LoVo (cell line): ENCODE results near the gene BRD9.
"Not testable (repeated sequence)": the region's sequence is repeated elsewhere in the genome, so short reads cannot be mapped to it uniquely, and the experiment has no call there.

Experiments used
- DNase-seq: peaks from one replicate; pipeline ENCODE4 v3.0.0-alpha.2; 2016; ENCODE audit warnings: low spot score

BRD9 gene

DNA sequence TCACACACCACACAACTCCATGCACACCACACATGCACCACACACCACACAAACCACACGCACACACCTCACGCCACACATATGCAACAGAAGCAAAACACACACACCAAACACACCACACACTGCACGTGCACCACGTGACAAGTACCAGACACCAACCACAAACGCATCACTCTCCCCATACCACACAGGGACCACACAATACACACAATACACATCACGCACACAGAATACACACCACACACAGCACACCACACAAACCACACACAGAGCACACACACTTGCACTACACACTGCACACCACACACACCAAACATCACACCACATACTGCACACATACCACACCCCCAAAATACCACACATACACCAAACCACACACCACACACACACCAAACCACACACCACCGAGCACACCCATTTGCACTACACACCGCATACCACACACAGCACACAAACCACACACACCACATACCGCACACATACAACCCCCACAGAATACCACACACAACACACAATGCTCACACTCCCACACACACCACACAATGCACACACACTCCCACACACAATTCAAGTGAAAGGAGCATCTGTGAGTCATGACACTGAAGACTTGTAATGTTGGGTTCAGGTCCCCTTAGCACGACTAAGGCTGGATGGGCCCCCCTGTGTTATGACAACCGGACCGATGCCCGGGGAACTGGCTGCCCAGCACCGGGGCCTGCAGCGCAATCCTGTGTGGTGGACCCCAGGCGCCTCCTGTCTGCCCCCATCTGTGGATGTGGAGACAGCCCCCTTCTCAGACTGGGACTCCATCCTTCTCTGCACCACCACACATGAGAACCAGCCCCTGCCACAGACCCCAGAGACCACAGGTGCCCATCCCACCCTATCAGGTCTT is 35.8 kb downstream of the BRD9 start:
- no peak for DNase-seq

- no peak for DNase-seq
Observed at GRCh38 chr5:855771-856530, 36.6 kb downstream of the BRD9 start.

GRCh38 chr5:854966-855743 is 37.4 kb downstream of the BRD9 start:
- DNase-seq: no peak

DNA sequence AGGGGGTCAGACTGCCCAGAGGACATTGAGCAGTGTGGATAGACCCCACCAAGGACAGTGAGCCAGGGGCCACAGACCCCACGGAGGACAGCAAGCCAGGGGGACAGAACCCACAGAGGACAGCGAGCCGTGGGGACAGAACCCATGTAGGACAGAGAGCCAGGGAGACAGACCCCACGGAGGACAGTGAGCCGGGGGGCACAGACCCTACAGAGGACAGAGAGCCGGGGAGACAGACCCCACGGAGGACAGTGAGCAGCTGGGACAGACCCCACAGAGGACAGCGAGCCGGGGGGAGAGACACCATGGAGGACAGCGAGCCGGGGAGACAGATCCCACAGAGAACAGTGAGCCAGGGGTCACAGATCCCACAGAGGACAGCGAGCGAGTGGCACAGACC is 38.4 kb downstream of the BRD9 start:
- DNase-seq: no peak

GRCh38 chr5:853416-854090 is 39.0 kb downstream of the BRD9 start:
- not testable (repeated sequence) for DNase-seq

- DNase-seq: no peak
Observed at GRCh38 chr5:852431-853401, 39.9 kb downstream of the BRD9 start.

DNA sequence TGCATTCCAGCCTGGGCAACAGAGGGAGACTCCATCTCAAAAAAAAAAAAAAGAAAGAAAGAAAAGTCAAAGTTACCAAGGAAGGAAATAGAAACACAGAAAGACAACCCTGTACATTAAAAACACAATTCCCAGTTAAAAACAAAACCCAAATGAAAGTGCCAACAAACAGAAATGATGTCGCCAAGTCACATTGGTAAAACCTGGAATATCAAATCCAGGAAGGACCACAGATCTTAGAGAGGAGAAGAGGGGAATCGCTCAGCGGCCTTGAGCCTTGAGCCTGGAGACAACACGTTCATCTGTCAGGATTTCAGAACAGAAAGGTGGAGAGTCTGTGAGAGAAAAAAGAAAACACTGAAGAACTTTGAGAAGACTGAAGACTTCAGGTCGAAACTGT is 40.6 kb downstream of the BRD9 start:
- DNase-seq: no peak

DNA sequence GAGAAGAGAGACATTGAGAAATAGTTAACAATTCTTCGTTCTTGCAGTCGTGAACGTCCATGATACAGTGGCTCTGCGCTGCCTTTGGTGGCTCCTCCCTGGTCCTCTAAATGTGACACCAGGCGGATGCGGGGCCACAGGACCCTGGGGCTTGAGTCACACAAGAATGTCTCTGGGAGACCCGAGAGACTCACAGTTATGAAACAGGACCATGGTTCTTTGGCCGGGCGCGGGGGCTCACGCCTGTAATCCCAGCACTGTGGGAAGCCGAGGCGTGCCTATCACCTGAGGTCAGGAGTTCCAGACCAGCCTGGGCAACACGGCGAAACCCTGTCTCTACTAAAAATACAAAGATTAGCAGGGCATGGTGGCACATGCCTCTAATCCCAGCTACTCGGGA is 41.0 kb downstream of the BRD9 start:
- no peak for DNase-seq

- DNase-seq: no peak
Observed at GRCh38 chr5:851076-851475, 41.5 kb downstream of the BRD9 start.

DNA sequence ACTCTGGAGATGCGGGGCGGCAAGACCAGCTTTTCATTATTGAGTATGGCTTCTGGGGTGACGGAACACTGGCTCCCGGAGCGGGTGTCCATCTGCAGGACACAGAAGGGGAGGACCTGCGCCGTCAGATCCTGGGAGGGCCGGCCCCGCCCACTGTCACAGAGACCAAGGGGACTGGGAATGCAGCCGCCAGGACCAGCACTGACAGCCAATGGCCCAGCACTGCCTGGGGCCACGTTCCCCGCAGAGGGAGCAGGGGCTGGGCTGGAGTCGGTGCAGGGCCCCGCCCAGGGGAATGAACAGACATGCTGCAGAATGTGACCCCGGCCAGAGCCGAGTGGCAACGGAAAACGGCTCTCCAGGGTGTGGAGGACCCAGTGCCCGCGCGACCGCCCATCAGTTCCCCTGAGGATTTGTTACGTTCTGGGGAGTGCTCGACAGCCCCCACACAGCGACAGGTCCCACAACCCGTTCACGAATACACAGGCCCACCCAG is 42.0 kb downstream of the BRD9 start, which contains the start of gene ZDHHC11:
ZDHHC11 (minus strand) TSS at position 476 of the 496 bp plus-strand sequence; CDS start at position 92, 384 bp downstream.
- DNase-seq: no peak

DNA sequence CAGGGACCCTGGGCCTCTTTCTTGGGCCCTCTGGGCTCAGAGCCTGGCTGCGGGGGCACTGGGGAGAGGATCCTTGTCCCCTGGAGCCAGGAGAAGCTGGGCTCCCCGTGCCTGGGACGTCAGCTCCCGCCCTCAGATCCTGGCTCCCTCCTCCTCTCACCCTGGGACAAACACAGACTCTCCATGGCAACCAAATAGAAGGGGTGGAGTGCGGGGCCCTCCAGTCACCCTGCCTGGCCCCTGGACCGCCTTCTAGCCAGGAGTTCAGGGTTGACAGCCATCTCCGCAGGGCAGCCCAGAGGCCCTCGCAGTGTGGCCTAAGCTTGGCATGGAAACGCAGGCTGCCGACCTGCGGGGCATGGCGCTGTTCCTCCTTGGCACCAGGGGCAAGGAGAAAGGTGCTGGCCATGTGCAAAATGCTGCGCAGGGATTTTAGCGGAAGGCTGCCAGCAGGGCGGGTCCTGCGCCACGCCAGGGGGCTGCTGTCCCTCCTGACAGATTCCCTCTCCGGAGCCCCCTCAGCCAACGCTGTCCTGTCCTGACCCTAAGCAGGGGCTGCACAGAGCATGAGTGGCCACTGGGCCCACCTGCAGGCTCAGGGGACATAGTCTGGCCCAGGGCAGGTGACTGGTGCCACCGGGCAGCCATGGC is 42.8 kb downstream of the BRD9 start:
- no peak for DNase-seq

DNA sequence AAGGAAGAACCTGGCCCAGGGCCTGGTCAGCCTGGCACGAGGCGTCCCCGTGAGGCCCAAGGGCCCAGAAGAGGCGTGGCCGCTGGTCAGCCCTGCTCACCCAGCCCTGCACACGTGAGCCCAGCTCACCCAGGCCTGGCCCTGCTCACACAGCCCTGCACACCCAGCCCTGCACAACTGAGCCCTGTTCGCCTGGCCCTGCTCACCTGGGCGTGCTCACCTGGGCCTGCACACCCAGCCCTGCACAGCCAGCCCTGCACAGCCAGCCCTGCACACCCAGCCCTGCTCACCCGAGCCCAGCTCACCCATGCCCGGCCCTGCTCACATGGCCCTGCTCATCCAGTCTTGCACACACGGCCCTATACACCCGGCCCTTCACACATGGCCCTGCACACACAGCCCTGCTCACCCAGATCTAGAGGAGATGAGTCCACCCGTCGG is 43.9 kb downstream of the BRD9 start:
- no peak for DNase-seq

DNA sequence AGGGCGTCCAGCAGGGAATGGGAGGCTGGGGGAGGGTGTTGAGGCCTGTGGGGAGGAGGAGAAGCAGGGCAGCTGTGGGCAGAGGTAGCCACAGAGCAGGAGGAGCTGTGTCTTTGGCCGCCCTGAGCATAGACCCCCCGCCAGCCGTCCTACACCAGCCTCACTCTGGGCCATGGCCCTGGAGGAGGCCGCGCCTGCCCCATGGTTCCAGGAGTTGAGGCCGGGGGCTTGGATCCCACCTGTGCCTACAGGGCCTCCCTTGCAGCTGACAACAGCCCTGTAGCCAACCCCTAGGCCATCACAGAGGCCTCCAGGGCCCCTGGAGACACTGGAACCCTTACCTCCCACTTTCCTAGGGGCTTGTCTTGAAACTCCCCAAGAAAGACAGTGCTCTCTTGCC is 44.9 kb downstream of the BRD9 start:
- DNase-seq: not testable (repeated sequence)

GRCh38 chr5:847212-847611 is 45.4 kb downstream of the BRD9 start:
- not testable (repeated sequence) for DNase-seq

DNA sequence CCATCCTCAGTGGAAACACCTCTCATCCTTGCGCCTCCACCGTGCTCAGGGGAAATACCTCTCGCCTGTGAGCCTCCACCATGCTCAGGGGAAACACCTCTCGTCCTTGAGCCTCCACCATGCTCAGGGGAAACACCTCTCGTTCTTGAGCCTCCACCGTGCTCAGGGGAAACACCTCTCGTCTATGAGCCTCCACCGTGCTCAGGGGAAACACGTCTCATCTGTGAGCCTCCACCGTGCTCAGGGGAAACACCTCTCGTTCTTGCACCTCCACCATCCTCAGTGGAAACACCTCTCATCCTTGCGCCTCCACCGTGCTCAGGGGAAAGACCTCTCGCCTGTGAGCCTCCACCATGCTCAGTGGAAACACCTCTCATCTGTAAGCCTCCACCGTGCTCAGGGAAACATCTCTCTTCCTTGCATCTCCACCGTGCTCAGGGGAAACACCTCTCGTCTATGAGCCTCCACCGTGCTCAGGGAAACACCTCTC is 46.0 kb downstream of the BRD9 start:
- DNase-seq: not testable (repeated sequence)

- not testable (repeated sequence) for DNase-seq
Observed at GRCh38 chr5:845676-846601, 46.7 kb downstream of the BRD9 start.

GRCh38 chr5:845031-845675 is 47.4 kb downstream of the BRD9 start:
- DNase-seq: not testable (repeated sequence)

DNA sequence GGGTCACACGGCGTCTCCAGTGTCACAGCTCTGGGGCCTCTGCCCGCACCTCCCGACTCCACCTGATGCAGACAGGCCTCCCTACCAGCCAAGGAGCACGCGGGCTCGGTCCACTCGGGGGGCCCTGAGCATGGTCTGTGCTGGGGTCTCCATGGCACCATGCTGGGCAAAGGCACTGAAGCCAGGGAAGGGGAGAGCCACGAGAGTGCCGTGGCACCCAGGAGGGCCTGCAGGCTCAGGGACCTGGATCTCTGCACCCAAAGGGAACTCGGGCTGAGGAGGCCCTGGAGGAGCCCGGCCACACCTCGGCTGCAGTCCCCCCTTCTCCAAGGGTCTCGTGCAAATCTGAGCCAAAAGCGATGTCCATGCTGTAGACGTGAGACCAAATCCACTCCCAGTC is 48.2 kb downstream of the BRD9 start:
- DNase-seq: not testable (repeated sequence)
